Loucy (cell line): Measurements from ENCODE around the gene LILRA1.
"Not testable (repeated sequence)": the region's sequence is repeated elsewhere in the genome, so short reads cannot be mapped to it uniquely, and the experiment has no call there.

Experiments used
- H2AFZ ChIP-seq: fragments of 200-600 bp; sonication (generic); 2 replicates; pipeline ENCODE4 v1.6.0; 2016; ENCODE audit warnings: antibody characterized with exemption, mild to moderate bottlenecking, low read length, moderate library complexity
- H3F3A ChIP-seq: fragments of 200-600 bp; 2 replicates; pipeline ENCODE4 v1.6.0; 2016; ENCODE audit warnings: antibody characterized with exemption, low read depth, mild to moderate bottlenecking
- H3K27me3 ChIP-seq: fragments of 200-600 bp; sonication (generic); 2 replicates; pipeline ENCODE4 v1.6.1; 2014; ENCODE audit warnings: low read length, mild to moderate bottlenecking; ENCODE audit not compliant: insufficient read depth, poor library complexity, severe bottlenecking
- H3K36me3 ChIP-seq: fragments of 200-600 bp; sonication (generic); 2 replicates; pipeline ENCODE4 v1.6.1; 2016; ENCODE audit warnings: low read length; ENCODE audit not compliant: insufficient read depth
- H3K4me1 ChIP-seq: fragments of 200-600 bp; sonication (generic); 2 replicates; pipeline ENCODE4 v1.5.1; 2014; ENCODE audit warnings: low read length, mild to moderate bottlenecking; ENCODE audit not compliant: insufficient read depth, poor library complexity, severe bottlenecking
- H3K4me2 ChIP-seq: fragments of 200-600 bp; sonication (generic); 2 replicates; pipeline ENCODE4 v1.6.0; 2014; ENCODE audit warnings: antibody characterized with exemption, low read length, low read depth, mild to moderate bottlenecking; ENCODE audit not compliant: poor library complexity, severe bottlenecking
- H3K4me3 ChIP-seq: fragments of 200-600 bp; sonication (generic); 2 replicates; pipeline ENCODE4 v1.5.1; 2014; ENCODE audit warnings: low read length, mild to moderate bottlenecking, mixed read lengths; ENCODE audit not compliant: poor library complexity, severe bottlenecking
- H3K79me2 ChIP-seq: fragments of 200-600 bp; sonication (generic); 2 replicates; pipeline ENCODE4 v1.6.1; 2014; ENCODE audit warnings: low read length; ENCODE audit not compliant: insufficient read depth
- H3K9ac ChIP-seq: fragments of 200-600 bp; sonication (generic); 2 replicates; pipeline ENCODE4 v1.6.0; 2014; ENCODE audit warnings: mild to moderate bottlenecking, low read depth, low read length, moderate library complexity; ENCODE audit not compliant: poor library complexity, severe bottlenecking
- H3K9me2 ChIP-seq: fragments of 200-600 bp; sonication (generic); replicated peaks from 2 replicates; pipeline ENCODE4 v1.6.1; 2016; ENCODE audit warnings: low read depth, low read length, mixed read lengths
- H3K9me3 ChIP-seq: fragments of 200-600 bp; sonication (generic); 2 replicates; pipeline ENCODE4 v1.6.1; 2014; ENCODE audit warnings: mild to moderate bottlenecking, antibody characterized with exemption, low read length, low read depth; ENCODE audit not compliant: insufficient read depth
- H4K20me1 ChIP-seq: fragments of 200-600 bp; sonication (generic); 2 replicates; pipeline ENCODE4 v1.6.0; 2014; ENCODE audit warnings: antibody characterized with exemption, low read length, mild to moderate bottlenecking; ENCODE audit not compliant: insufficient read depth, poor library complexity, severe bottlenecking
- CTCF ChIP-seq: fragments of 200-600 bp; sonication (generic); conservative IDR thresholded peaks from 2 replicates; pipeline ENCODE4 v1.5.1; 2014; ENCODE audit warnings: mild to moderate bottlenecking, antibody characterized with exemption, low read length
- EZH2phosphoT487 ChIP-seq: fragments of 200-600 bp; IDR thresholded peaks from 2 replicates; pipeline ENCODE4 v1.6.1; 2018; ENCODE audit warnings: antibody characterized with exemption, mild to moderate bottlenecking, moderate library complexity, borderline replicate concordance

Gene LILRA1

DNA sequence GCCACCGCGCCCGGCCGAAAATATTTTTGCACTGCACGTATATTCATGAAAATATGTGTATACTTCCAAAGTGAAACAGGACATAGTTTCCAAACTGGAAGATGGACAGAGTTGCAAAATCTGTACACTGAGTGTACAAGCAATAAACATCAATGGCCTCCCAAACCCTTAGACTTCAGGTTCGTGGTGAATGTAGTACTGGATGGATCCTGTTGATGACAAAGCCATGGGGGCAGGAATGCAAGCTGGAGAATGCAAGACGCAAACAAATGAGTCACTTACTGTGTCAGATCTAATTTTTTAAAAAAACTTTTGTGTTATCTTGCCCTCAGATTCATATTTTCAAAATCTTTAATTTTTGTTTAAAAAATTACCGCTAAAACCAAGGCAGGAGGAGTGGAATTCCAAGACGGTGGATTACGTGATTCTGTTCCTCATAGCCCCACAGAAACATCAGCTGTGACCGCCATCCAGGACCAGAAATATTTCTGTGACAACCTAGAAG, 32.5 kb upstream of the LILRA1 start:
- H3K9me2 ChIP-seq = no peaks in the 10 kb centered on the region
- no peak for TF ChIP-seq CTCF
- TF ChIP-seq EZH2phosphoT487 = no peak
- no peaks in the 10 kb centered on the region for H3F3A ChIP-seq
- H3K4me1 ChIP-seq = no peaks in the 10 kb centered on the region
- no peaks in the 10 kb centered on the region for H4K20me1 ChIP-seq
- no peak overlapping the region for H2AFZ ChIP-seq
- H3K36me3 ChIP-seq = no peaks in the 10 kb centered on the region
- no peak overlapping the region for H3K9ac ChIP-seq
- H3K79me2 ChIP-seq = no peaks in the 10 kb centered on the region
- H3K4me3 ChIP-seq = no peak overlapping the region
- H3K9me3 ChIP-seq = no peaks in the 10 kb centered on the region
- H3K4me2 ChIP-seq = no peak overlapping the region
- no peaks in the 10 kb centered on the region for H3K27me3 ChIP-seq

GRCh38 chr19:54561840-54562239, 31.6 kb upstream of the LILRA1 start:
- H2AFZ ChIP-seq = no peak overlapping the region
- H3F3A ChIP-seq = no peaks in the 10 kb centered on the region

GRCh38 chr19:54563206-54563605, 30.2 kb upstream of the LILRA1 start:
- not testable (repeated sequence) for H3K79me2 ChIP-seq, H3K4me2 ChIP-seq, H3K9me2 ChIP-seq, H3F3A ChIP-seq, H3K36me3 ChIP-seq, H2AFZ ChIP-seq, H3K9ac ChIP-seq, H3K4me1 ChIP-seq, H3K9me3 ChIP-seq, H3K27me3 ChIP-seq, H3K4me3 ChIP-seq, H4K20me1 ChIP-seq

More at GRCh38 chr19:54561840-54562239, 31.6 kb upstream of the LILRA1 start:
- no peaks in the 10 kb centered on the region for H3K9me3 ChIP-seq
- no peak overlapping the region for H3K4me2 ChIP-seq
- H4K20me1 ChIP-seq = no peaks in the 10 kb centered on the region
- no peaks in the 10 kb centered on the region for H3K27me3 ChIP-seq
- no peak overlapping the region for H3K4me3 ChIP-seq
- no peak for TF ChIP-seq EZH2phosphoT487
- TF ChIP-seq CTCF = no peak
- H3K9ac ChIP-seq = no peak overlapping the region
- no peaks in the 10 kb centered on the region for H3K9me2 ChIP-seq
- H3K4me1 ChIP-seq = peaks cover 3% of the 10 kb centered on the region
- H3K36me3 ChIP-seq = no peaks in the 10 kb centered on the region
- H3K79me2 ChIP-seq = no peaks in the 10 kb centered on the region

DNA sequence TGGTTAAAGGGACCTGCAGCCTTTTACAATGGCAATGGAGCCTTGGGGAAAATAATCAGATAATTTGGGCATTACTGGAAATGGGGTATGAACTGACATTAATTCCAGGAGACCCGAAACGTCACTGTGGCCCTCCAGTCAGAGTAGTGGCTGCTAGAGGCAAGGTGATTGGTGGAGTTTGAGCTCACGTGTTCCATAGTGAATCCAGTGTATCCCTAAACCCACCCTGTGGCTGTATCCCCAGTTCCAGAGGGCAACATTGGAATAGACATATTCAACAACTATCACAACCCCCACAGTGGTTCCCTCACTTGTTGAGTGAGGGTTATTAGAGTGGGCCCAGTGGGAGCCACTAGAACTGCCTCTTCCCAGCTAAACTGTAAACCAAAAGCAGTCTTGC, 23.1 kb upstream of the LILRA1 start:
- Histone ChIP-seq H3K9ac (no peak overlapping the region), H3K4me1 (peaks cover 26% of the 10 kb centered on the region), H3K27me3 (no peaks in the 10 kb centered on the region), H3K9me2 (no peaks in the 10 kb centered on the region), H3K36me3 (no peaks in the 10 kb centered on the region), H3K79me2 (no peaks in the 10 kb centered on the region), H3F3A (no peaks in the 10 kb centered on the region), H3K4me3 (no peak overlapping the region), H3K4me2 (no peak overlapping the region), H2AFZ (no peak overlapping the region), H4K20me1 (no peaks in the 10 kb centered on the region), H3K9me3 (no peaks in the 10 kb centered on the region)
- TF ChIP-seq CTCF = no peak

DNA sequence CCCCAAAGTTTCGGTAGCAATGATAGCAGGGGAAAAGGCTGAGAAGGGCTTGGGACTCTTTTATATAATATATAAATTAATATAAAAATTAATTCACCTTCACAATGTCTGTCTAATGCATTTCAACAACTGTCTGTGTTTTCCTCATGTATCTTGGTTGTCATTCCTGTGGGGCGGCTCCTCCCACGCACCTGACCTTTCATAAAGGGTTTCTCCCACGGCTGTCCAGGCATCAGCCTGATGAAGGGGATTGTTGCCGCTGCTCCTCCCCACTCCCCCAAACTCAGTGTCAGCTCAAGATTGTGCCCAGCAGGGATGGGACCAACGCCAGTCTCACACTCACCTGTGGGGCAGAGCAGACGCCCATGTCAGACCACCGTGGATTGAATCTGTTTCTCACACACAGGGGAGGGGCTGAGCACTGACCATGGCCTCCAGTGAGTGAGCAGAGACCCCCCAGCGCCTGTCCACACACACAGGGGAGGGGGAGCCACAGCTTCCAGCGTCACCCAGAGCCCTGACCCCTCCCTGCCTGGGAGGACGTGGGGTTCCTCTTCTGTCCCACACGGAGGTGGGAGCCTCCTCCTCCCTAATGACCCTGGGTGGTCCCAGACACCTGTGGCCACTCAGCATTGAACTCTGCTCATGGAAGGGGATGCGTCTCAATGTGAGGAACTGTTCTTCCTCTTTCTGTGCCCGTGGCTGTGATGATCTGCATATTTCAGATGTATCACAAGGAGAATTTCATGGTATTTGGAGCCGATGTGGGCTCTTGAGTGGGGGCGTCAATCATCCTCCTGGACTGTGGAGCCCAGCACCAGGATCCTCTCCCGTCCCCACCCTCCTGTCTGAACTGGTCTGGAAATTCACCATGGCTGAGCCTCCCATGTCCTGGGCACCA, 21.5 kb upstream of the LILRA1 start:
- H3K79me2 ChIP-seq, H2AFZ ChIP-seq, H3K4me3 ChIP-seq, H3K36me3 ChIP-seq, H3K9ac ChIP-seq, H3K4me2 ChIP-seq, H3K27me3 ChIP-seq, H3K9me3 ChIP-seq, H4K20me1 ChIP-seq, H3K9me2 ChIP-seq, H3F3A ChIP-seq: not testable (repeated sequence)
- peaks cover 23% of the 10 kb centered on the region for H3K4me1 ChIP-seq
